GM12872 (cell line): ENCODE data around the gene WDR27.

Experiments
- TF ChIP-seq, protein P1 (sequence below): IDR thresholded peaks from 3 replicates; pipeline ENCODE4 v1.5.1; 2011; ENCODE audit warnings: low read depth, mild to moderate bottlenecking, low read length, moderate library complexity; ENCODE audit not compliant: insufficient read depth

WDR27 gene

DNA sequence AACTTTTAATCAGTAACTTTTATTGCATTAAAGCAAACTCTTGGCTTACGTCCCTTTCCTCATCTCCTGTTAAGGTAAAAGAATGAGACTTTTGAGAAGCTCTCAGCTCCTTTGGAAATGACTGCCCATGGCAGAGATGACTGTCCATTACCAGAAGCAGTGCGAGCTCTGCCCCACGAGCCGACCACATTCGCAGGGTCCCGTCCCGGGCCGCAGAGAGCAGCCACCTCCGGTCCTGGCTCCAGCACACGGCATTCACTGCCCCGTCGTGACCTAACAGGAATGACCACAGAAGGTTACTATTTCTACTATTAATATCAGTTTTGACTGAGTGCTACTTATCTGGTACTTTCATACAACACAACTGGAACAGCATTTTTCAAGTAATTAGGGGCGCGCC lies 63.4 kb downstream of the WDR27 start:
- TF ChIP-seq, protein P1, sequence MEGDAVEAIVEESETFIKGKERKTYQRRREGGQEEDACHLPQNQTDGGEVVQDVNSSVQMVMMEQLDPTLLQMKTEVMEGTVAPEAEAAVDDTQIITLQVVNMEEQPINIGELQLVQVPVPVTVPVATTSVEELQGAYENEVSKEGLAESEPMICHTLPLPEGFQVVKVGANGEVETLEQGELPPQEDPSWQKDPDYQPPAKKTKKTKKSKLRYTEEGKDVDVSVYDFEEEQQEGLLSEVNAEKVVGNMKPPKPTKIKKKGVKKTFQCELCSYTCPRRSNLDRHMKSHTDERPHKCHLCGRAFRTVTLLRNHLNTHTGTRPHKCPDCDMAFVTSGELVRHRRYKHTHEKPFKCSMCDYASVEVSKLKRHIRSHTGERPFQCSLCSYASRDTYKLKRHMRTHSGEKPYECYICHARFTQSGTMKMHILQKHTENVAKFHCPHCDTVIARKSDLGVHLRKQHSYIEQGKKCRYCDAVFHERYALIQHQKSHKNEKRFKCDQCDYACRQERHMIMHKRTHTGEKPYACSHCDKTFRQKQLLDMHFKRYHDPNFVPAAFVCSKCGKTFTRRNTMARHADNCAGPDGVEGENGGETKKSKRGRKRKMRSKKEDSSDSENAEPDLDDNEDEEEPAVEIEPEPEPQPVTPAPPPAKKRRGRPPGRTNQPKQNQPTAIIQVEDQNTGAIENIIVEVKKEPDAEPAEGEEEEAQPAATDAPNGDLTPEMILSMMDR = no peak

GRCh38 chr6:169635345-169635744 lies 66.5 kb downstream of the WDR27 start:
- TF ChIP-seq, protein P1 = no peak

DNA sequence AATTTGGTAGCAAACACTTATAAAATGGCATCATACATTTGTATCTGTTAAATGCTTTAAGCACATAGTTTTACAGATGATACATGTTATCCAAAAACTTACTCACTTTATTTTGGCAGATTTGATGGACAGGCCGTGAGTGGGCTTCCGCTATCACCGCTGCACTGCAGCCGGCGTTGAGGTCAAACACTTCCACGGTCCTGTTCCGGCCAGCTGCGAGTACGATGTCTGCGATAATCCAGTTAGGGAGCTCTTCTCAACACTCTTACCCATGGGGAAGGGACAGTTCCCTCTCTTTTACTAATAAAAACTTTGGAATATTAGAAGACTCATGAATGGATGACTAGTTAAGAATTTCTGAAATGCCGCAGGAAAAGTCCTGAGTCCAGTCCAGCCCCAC lies 69.0 kb downstream of the WDR27 start:
- TF ChIP-seq, protein P1 = no peak

GRCh38 chr6:169629256-169629655 lies 72.6 kb downstream of the WDR27 start:
- TF ChIP-seq, protein P1 = no peak

GRCh38 chr6:169627736-169628607 lies 73.9 kb downstream of the WDR27 start:
- TF ChIP-seq, protein P1 = no peak

GRCh38 chr6:169626649-169627048 lies 75.2 kb downstream of the WDR27 start:
- TF ChIP-seq, protein P1 = no peak

DNA sequence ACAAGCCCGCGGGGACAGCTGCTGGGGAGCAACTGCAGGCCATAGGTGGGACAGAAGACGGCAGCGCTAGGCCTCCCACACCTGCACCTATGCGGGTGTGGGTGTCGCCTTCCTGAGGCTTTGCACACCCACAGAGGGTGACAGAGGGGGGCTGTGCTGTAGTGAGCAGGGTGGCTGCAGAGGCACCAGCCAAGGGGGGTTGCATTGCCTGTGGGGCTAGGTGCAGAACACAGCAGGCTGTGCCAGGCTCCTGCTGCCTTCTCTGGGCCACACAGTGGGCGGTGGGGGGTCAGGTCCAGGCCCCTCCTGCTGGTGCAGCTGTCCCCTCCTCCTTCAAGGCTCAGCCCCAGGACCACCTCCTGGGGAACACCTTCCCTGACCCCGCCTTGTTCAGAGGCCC lies 75.7 kb downstream of the WDR27 start:
- TF ChIP-seq, protein P1 = no peak
